ENCODE results near the gene HLX. TPM values are rescaled to one million over a fixed set of nuclear protein-coding genes. Genes with fewer than 3 reads are reported as not detected.

HLX gene
- total RNA-seq = 6.4 and 6.7 TPM in 2 replicates

GRCh38 chr1:220879076-220879508 is at the start of gene HLX:
TSS of gene HLX (plus strand) at chr1:220879443. CDS start at chr1:220879858, 415 bp downstream.

Other genes starting within 250 kb of the HLX start
- gene C1orf115, start 189.1 kb upstream of the HLX start, total RNA-seq = 1.3 and 2.5 TPM in 2 replicates
- gene MTARC2, start 131.1 kb upstream of the HLX start, total RNA-seq = 9.2 and 11.2 TPM in 2 replicates
- 1.9 and 3.0 TPM in 2 replicates for gene MTARC1, start 92.5 kb upstream of the HLX start, total RNA-seq

Data from articular chondrocyte of knee joint (primary cell).